ENCODE results near the gene ULK4. TPM values are rescaled to one million over a fixed set of nuclear protein-coding genes. Genes with fewer than 3 reads are reported as not detected.

The ULK4 gene
- total RNA-seq, 1 donor from 2014 or later: 10.2 TPM

DNA sequence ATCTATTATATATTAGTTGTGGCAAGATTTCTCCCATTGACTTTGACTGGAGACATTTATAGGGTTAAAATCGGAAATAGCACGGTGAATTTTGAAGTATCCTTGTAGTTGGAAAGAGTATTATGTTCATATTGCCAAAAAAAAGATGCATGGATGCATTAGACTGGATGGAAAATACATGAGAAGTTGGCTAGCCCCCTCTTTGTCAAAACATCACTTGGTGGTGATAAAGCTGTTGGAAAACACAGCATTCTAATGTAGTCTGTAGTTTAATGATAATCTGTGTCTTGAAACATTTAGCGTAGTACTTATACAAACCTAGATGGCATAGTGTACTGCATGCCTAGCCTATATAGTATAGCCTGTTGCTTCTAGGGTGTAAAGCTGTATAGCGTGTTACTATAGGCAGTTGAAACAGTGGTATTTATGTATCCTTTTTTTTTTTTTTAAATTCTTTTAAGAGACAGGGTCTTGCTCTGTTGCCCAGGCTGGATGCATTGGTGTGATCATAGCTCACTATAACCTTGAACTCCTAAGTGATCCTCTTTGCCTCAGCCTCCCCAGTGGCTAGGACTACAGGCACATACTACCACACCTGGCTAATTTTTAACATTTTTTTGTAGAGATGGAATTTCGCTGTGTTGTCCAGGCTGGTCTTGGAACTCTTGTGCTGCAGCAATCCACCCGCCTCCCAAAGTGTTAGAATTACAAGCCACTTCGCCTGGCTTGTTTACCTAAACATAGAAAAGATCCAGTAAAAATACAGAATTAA, 740.8 kb downstream of the ULK4 start:
- Mint-ChIP-seq H3K4me3 (ENCODE audit: unreplicated experiment) (no peak overlapping the region), H3K4me1 (ENCODE audit: unreplicated experiment) (peaks cover 38% of the 10 kb centered on the region), H3K27ac (ENCODE audit: unreplicated experiment) (no peak overlapping the region), H3K27me3 (ENCODE audit: unreplicated experiment) (peaks cover 3% of the 10 kb centered on the region), H3K9me3 (ENCODE audit: unreplicated experiment) (no peaks in the 10 kb centered on the region), H3K36me3 (ENCODE audit: low read depth, unreplicated experiment) (peaks cover 15% of the 10 kb centered on the region)
- DNase-seq (ENCODE audit: low spot score): no peak
- TF ChIP-seq, protein P1, sequence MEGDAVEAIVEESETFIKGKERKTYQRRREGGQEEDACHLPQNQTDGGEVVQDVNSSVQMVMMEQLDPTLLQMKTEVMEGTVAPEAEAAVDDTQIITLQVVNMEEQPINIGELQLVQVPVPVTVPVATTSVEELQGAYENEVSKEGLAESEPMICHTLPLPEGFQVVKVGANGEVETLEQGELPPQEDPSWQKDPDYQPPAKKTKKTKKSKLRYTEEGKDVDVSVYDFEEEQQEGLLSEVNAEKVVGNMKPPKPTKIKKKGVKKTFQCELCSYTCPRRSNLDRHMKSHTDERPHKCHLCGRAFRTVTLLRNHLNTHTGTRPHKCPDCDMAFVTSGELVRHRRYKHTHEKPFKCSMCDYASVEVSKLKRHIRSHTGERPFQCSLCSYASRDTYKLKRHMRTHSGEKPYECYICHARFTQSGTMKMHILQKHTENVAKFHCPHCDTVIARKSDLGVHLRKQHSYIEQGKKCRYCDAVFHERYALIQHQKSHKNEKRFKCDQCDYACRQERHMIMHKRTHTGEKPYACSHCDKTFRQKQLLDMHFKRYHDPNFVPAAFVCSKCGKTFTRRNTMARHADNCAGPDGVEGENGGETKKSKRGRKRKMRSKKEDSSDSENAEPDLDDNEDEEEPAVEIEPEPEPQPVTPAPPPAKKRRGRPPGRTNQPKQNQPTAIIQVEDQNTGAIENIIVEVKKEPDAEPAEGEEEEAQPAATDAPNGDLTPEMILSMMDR (IDR thresholded peaks at IDR 0.05; ENCODE audit: unreplicated experiment): no peak

DNA sequence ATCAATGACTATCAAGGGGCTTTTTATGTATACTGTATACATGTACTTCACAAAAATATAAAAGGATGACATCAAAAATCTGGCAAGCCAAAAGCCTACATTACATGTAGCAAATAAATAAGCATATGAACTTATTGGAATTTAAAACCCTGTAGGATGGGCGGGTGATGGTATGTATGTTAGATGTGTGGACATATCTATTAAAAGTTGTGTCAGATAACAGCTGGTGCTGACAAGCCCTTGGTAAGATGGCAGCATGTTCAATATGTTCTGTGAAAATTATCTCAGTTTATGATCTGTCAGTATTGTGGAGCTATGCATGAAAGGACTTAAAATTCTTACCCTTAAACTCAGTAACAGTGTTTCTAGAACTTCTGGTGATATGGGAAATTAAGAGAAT, 742.5 kb downstream of the ULK4 start:
- H3K36me3 Mint-ChIP-seq (ENCODE audit: low read depth, unreplicated experiment): peaks cover 5% of the 10 kb centered on the region
- H3K4me3 Mint-ChIP-seq (ENCODE audit: unreplicated experiment): no peak overlapping the region
- H3K4me1 Mint-ChIP-seq (ENCODE audit: unreplicated experiment): peaks cover 44% of the 10 kb centered on the region
- TF ChIP-seq, protein P1 (IDR thresholded peaks at IDR 0.05; ENCODE audit: unreplicated experiment): no peak
- no peak overlapping the region for H3K27ac Mint-ChIP-seq (ENCODE audit: unreplicated experiment)
- no peaks in the 10 kb centered on the region for H3K9me3 Mint-ChIP-seq (ENCODE audit: unreplicated experiment)
- H3K27me3 Mint-ChIP-seq (ENCODE audit: unreplicated experiment): peaks cover 3% of the 10 kb centered on the region
- no peak for DNase-seq (ENCODE audit: low spot score)

DNA sequence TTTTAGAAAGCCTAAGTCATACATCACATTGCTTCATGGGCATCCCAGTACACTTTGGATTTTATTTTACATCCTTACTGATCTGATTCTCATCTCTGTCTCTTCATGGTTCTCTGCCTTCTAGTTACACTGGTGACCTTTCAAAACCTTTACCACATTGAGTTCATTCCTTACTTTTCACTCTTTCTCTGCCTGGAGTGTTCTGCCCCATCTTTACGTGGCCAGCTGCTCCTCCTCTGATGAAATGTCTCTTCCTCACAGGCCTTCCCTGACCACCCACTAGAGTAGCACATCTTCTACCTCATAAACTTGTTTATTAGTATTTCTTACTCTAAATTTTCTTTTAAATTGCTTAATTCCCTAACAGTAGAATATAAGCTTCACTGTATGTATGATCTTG, 744.9 kb downstream of the ULK4 start:
- no peak for DNase-seq (ENCODE audit: low spot score)
- TF ChIP-seq, protein P1 (IDR thresholded peaks at IDR 0.05; ENCODE audit: unreplicated experiment): no peak
- Mint-ChIP-seq H3K27ac (ENCODE audit: unreplicated experiment) (peak overlapping the region; percentile 49), H3K36me3 (ENCODE audit: low read depth, unreplicated experiment) (no peaks in the 10 kb centered on the region), H3K4me1 (ENCODE audit: unreplicated experiment) (peaks cover 60% of the 10 kb centered on the region), H3K27me3 (ENCODE audit: unreplicated experiment) (peaks cover 3% of the 10 kb centered on the region), H3K9me3 (ENCODE audit: unreplicated experiment) (no peaks in the 10 kb centered on the region), H3K4me3 (ENCODE audit: unreplicated experiment) (no peak overlapping the region)

DNA sequence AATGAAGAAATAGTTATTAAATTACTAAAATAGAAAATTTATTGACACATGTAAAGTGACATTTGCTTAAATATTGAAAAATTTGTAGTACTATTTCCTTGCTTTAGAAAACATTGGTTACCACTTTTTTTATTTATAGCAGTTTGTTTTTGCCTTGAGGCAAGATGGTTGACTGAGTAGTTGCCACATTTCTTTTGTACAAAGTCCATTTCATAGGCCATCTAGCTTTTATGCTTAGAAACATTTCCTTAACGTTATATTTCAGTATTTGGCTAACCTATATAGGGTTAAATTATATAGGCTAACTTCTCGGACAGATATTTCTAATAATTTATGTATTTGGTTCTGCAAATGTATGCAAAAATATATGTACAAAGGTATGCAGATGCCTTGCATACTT, 745.5 kb downstream of the ULK4 start:
- H3K27ac Mint-ChIP-seq (ENCODE audit: unreplicated experiment): no peak overlapping the region
- no peaks in the 10 kb centered on the region for H3K36me3 Mint-ChIP-seq (ENCODE audit: low read depth, unreplicated experiment)
- H3K9me3 Mint-ChIP-seq (ENCODE audit: unreplicated experiment): no peaks in the 10 kb centered on the region
- peaks cover 60% of the 10 kb centered on the region for H3K4me1 Mint-ChIP-seq (ENCODE audit: unreplicated experiment)
- H3K4me3 Mint-ChIP-seq (ENCODE audit: unreplicated experiment): no peak overlapping the region
- no peak for DNase-seq (ENCODE audit: low spot score)
- TF ChIP-seq, protein P1 (IDR thresholded peaks at IDR 0.05; ENCODE audit: unreplicated experiment): no peak
- peaks cover 3% of the 10 kb centered on the region for H3K27me3 Mint-ChIP-seq (ENCODE audit: unreplicated experiment)

DNA sequence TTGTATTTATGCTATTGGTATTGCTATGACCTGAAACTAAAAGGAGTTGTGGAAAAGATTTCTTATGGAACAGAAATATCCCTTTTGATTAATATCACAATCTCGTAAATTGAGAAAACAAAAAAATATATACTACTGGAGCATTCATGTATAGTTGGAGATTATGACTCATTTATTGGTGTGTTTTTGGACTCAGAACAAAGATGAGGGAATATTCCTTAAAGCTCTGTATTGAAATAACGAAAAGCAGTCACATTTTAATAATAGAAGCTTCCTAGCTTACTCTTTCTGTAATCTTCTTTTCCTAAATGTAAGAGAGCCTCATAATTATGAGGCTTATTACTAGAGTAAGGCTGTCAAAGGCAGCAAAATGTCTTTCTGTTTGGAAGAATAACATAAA, 748.3 kb downstream of the ULK4 start:
- TF ChIP-seq, protein P1 (IDR thresholded peaks at IDR 0.05; ENCODE audit: unreplicated experiment): no peak
- H3K36me3 Mint-ChIP-seq (ENCODE audit: low read depth, unreplicated experiment): peaks cover 6% of the 10 kb centered on the region
- H3K27me3 Mint-ChIP-seq (ENCODE audit: unreplicated experiment): peaks cover 3% of the 10 kb centered on the region
- H3K9me3 Mint-ChIP-seq (ENCODE audit: unreplicated experiment): no peaks in the 10 kb centered on the region
- no peak overlapping the region for H3K4me3 Mint-ChIP-seq (ENCODE audit: unreplicated experiment)
- H3K27ac Mint-ChIP-seq (ENCODE audit: unreplicated experiment): no peak overlapping the region
- DNase-seq (ENCODE audit: low spot score): no peak
- H3K4me1 Mint-ChIP-seq (ENCODE audit: unreplicated experiment): peaks cover 52% of the 10 kb centered on the region

Measured in endothelial cell (in vitro differentiated cells).